Astrocyte (in vitro differentiated cells and primary cell): ENCODE results near the gene CLASP1.

Source experiments
- CTCF ChIP-seq: IDR thresholded peaks from 2 replicates; pipeline ENCODE4 v1.5.1; 2011; ENCODE audit warnings: low read depth, mild to moderate bottlenecking, inconsistent platforms, low read length, moderate library complexity; ENCODE audit not compliant: insufficient read depth
- EZH2 ChIP-seq: IDR thresholded peaks from 2 replicates; pipeline ENCODE4 v1.6.1; 2012; ENCODE audit warnings: mild to moderate bottlenecking, low read length, inconsistent platforms; ENCODE audit not compliant: insufficient read depth

GRCh38 chr2:121665504-121665903 lies 16.2 kb upstream of the CLASP1 start:
- TF ChIP-seq CTCF (no peak), EZH2 (no peak)
